ENCODE data around the gene OR10A6. TPM values are rescaled to one million over a fixed set of nuclear protein-coding genes. Genes with fewer than 3 reads are reported as not detected.

The OR10A6 gene
- total RNA-seq, 1 experiment from 2014 or later: not detected

Other genes with a start within 250 kb of the OR10A6 start
- gene OVCH2, start 224.8 kb downstream of the OR10A6 start, total RNA-seq (2014; rRNA removed; shearing (Covaris generic)): 0.66 TPM in 1 of 2 replicates, not detected in the other
- gene OR5P2, start 134.3 kb downstream of the OR10A6 start, total RNA-seq (2014; rRNA removed; shearing (Covaris generic)): not detected in 2 replicates
- 0.48 TPM in 1 of 2 replicates, not detected in the other for gene OR5P3, start 100.4 kb downstream of the OR10A6 start, total RNA-seq (2014; rRNA removed; shearing (Covaris generic))
- not detected in 2 replicates for gene OR10A3, start 10.4 kb upstream of the OR10A6 start, total RNA-seq (2014; rRNA removed; shearing (Covaris generic))
- 0.14 TPM in 1 of 2 replicates, not detected in the other for gene NLRP10, start 34.2 kb upstream of the OR10A6 start, total RNA-seq (2014; rRNA removed; shearing (Covaris generic))
- 463 and 672 TPM in 2 replicates for gene EIF3F, start 56.1 kb upstream of the OR10A6 start, total RNA-seq (2014; rRNA removed; shearing (Covaris generic))
- gene TUB, start 149.9 kb upstream of the OR10A6 start, total RNA-seq (2014; rRNA removed; shearing (Covaris generic)): 14.6 and 16.4 TPM in 2 replicates
- gene RIC3, start 237.8 kb upstream of the OR10A6 start, total RNA-seq (2014; rRNA removed; shearing (Covaris generic)): 5.9 and 10.1 TPM in 2 replicates

All from H7 (cell line).